ENCODE data around the gene CCDC7. TPM values are rescaled to one million over a fixed set of nuclear protein-coding genes. Genes with fewer than 3 reads are reported as not detected.
"Not testable (repeated sequence)": the region's sequence is repeated elsewhere in the genome, so short reads cannot be mapped to it uniquely, and the experiment has no call there.

CCDC7 gene
- total and polyA plus RNA-seq, 7 experiments from 2014 or later: 7.7 to 98.7 (median 62.9) TPM

DNA sequence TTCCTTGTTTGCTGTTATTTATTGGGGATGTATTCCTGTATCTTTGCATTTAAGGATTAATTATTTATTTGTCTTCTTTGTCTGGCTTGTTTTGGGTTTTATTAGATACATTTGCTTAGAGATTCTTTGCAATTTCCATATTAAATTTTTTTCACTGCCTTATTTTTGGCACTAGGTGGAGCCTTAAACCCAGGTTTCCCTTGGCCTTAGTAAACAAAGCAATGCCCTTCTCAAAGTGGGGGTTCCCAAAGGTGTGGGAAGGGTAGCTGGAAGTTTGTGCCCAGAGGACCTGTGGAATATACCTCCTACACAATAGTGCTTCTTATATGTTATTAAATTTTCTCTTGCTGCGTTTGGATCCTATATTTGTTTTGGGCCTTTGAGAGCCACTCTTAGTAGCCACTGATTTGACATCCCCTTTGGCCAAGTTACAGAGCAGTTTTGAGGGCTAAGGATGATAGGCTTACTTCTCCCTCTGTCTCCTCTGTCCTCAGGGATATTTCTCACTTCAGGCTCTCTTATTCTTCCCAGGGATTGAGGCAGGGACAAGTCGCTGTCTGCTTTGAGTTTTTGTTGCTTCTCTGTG, 349.8 kb downstream of the CCDC7 start:
- Histone ChIP-seq H3K36me3 (ENCODE audit: control insufficient read depth in 2 of 3, insufficient read depth in 3 of 3, low read length in 3 of 3) (no peaks in the 10 kb centered on the region), H3K9me3 (ENCODE audit: control insufficient read depth in 2 of 3, low read length in 3 of 3) (no peaks in the 10 kb centered on the region), H3K4me1 (ENCODE audit: control insufficient read depth in 2 of 2, insufficient read depth in 2 of 2, low read length in 2 of 2) (peaks cover 0 to 4% of the 10 kb centered on the region in 2 donors), H3K27ac (ENCODE audit: low read depth, low read length) (no peak overlapping the region), H3K27me3 (ENCODE audit: control insufficient read depth in 2 of 2, insufficient read depth in 2 of 2, low read length in 2 of 2) (no peaks in the 10 kb centered on the region), H3K4me3 (ENCODE audit: low read length) (no peak overlapping the region)
- peaks cover 0 to 3% (median 0%) of the 10 kb centered on the region in 11 donors for H3K9me3 Mint-ChIP-seq
- DNase-seq (peak in 5 of 9 donors; percentile 12 to 37 (median 22)), ATAC-seq (peak; percentile 54)
- POLR2A ChIA-PET: no interaction called here
- peaks cover 0 to 3% (median 0%) of the 10 kb centered on the region in 5 donors for H3K27me3 Mint-ChIP-seq
- H3K4me1 Mint-ChIP-seq: no peaks in the 10 kb centered on the region
- no peak overlapping the region for H3K27ac Mint-ChIP-seq
- H3K36me3 Mint-ChIP-seq: no peaks in the 10 kb centered on the region
- CTCF ChIA-PET: interaction anchor here (0.6 to 1.0 kb wide), 4 partner anchors 156 to 362 kb away, joined by 3 to 6 read pairs (median 3); no protein-coding TSS in a partner anchor
- intact Hi-C loops (cut with micrococcal nuclease): loop anchor here (1.0 to 2.0 kb wide), 6 partner anchors 213 to 605 kb away; no protein-coding TSS in a partner anchor
- no peak overlapping the region for H3K4me3 Mint-ChIP-seq

GRCh38 chr10:32797393-32797792, 351.5 kb downstream of the CCDC7 start:
- H3K27me3 Mint-ChIP-seq; H3K9me3 ChIP-seq (ENCODE audit: control insufficient read depth in 2 of 3, low read length in 3 of 3); H3K4me1 Mint-ChIP-seq; H3K27me3 ChIP-seq (ENCODE audit: control insufficient read depth in 2 of 2, insufficient read depth in 2 of 2, low read length in 2 of 2); H3K4me3 Mint-ChIP-seq; ATAC-seq; H3K27ac ChIP-seq (ENCODE audit: low read depth, low read length); DNase-seq; H3K36me3 Mint-ChIP-seq; H3K27ac Mint-ChIP-seq; POLR2A ChIA-PET; H3K36me3 ChIP-seq (ENCODE audit: control insufficient read depth in 2 of 3, insufficient read depth in 3 of 3, low read length in 3 of 3); H3K4me1 ChIP-seq (ENCODE audit: control insufficient read depth in 2 of 2, insufficient read depth in 2 of 2, low read length in 2 of 2); H3K4me3 ChIP-seq (ENCODE audit: low read length): not testable (repeated sequence)
- CTCF ChIA-PET: interaction anchor here (0.7 kb wide), 1 partner anchor 444 kb away, joined by 3 read pairs; no protein-coding TSS in a partner anchor
- H3K9me3 Mint-ChIP-seq: peaks cover 0 to 11% (median 0%) of the 10 kb centered on the region in 11 donors
- intact Hi-C loops (cut with micrococcal nuclease): loop anchor here in 1 of 2 donors (2.0 kb wide), 1 partner anchor 607 kb away; no protein-coding TSS in a partner anchor

GRCh38 chr10:32846974-32847373, 401.0 kb downstream of the CCDC7 start:
- intact Hi-C loops (cut with micrococcal nuclease): no loop called here
- ChIA-PET POLR2A (no interaction called here), CTCF (no interaction called here)
- H3K27me3 Mint-ChIP-seq: no peaks in the 10 kb centered on the region
- Histone ChIP-seq H3K27me3 (ENCODE audit: control insufficient read depth in 2 of 2, insufficient read depth in 2 of 2, low read length in 2 of 2) (no peaks in the 10 kb centered on the region), H3K4me3 (ENCODE audit: low read length) (no peak overlapping the region), H3K9me3 (ENCODE audit: control insufficient read depth in 2 of 3, low read length in 3 of 3) (no peaks in the 10 kb centered on the region), H3K4me1 (ENCODE audit: control insufficient read depth in 2 of 2, insufficient read depth in 2 of 2, low read length in 2 of 2) (no peaks in the 10 kb centered on the region), H3K27ac (ENCODE audit: low read depth, low read length) (no peak overlapping the region), H3K36me3 (ENCODE audit: control insufficient read depth in 2 of 3, insufficient read depth in 3 of 3, low read length in 3 of 3) (no peaks in the 10 kb centered on the region)
- peaks cover 0 to 2% (median 0%) of the 10 kb centered on the region in 11 donors for H3K9me3 Mint-ChIP-seq
- no peaks in the 10 kb centered on the region for H3K36me3 Mint-ChIP-seq
- H3K4me3 Mint-ChIP-seq: no peak overlapping the region
- H3K27ac Mint-ChIP-seq: no peak overlapping the region
- ATAC-seq: no peak
- H3K4me1 Mint-ChIP-seq: peaks cover 0 to 3% (median 0%) of the 10 kb centered on the region in 7 donors
- no peak for DNase-seq

GRCh38 chr10:32851301-32851700, 405.4 kb downstream of the CCDC7 start:
- peaks cover 0 to 4% (median 0%) of the 10 kb centered on the region in 7 donors for H3K4me1 Mint-ChIP-seq
- no peak for DNase-seq

GRCh38 chr10:32854435-32854834, 408.5 kb downstream of the CCDC7 start:
- no peak overlapping the region for H3K27ac Mint-ChIP-seq

More at GRCh38 chr10:32851301-32851700, 405.4 kb downstream of the CCDC7 start:
- ChIA-PET CTCF (no interaction called here), POLR2A (no interaction called here)
- Histone ChIP-seq H3K4me3 (ENCODE audit: low read length) (no peak overlapping the region), H3K9me3 (ENCODE audit: control insufficient read depth in 2 of 3, low read length in 3 of 3) (no peaks in the 10 kb centered on the region), H3K27ac (ENCODE audit: low read depth, low read length) (no peak overlapping the region), H3K36me3 (ENCODE audit: control insufficient read depth in 2 of 3, insufficient read depth in 3 of 3, low read length in 3 of 3) (no peaks in the 10 kb centered on the region), H3K27me3 (ENCODE audit: control insufficient read depth in 2 of 2, insufficient read depth in 2 of 2, low read length in 2 of 2) (no peaks in the 10 kb centered on the region), H3K4me1 (ENCODE audit: control insufficient read depth in 2 of 2, insufficient read depth in 2 of 2, low read length in 2 of 2) (no peaks in the 10 kb centered on the region)
- intact Hi-C loops (cut with micrococcal nuclease): no loop called here
- no peaks in the 10 kb centered on the region for H3K27me3 Mint-ChIP-seq
- no peak for ATAC-seq
- no peak overlapping the region for H3K27ac Mint-ChIP-seq
- H3K36me3 Mint-ChIP-seq: peaks cover 0 to 13% (median 4%) of the 10 kb centered on the region in 5 donors
- H3K4me3 Mint-ChIP-seq: no peak overlapping the region
- H3K9me3 Mint-ChIP-seq: no peaks in the 10 kb centered on the region

DNA sequence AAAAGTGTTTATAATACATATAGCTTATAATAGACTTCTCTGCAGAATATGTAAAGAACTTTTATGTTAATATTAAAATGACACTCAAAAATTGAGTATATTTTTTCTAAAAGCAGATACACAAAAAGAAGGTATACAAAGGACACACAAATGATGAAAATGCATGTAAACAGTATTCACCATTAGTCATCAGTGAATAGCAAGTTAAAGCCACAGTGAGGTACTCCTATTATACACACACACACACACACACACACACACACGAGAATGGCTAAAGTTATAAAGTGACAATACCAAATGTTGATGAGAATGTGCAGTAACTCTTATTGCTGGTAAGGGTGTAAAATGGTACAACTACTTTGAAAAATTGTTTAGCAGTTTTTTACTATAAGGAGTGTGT, 419.2 kb downstream of the CCDC7 start:
- CTCF ChIA-PET: no interaction called here
- H3K36me3 ChIP-seq (ENCODE audit: control insufficient read depth in 2 of 3, insufficient read depth in 3 of 3, low read length in 3 of 3): no peaks in the 10 kb centered on the region
- ATAC-seq (no peak), DNase-seq (no peak)
- Mint-ChIP-seq H3K36me3 (no peaks in the 10 kb centered on the region), H3K9me3 (peaks cover 0 to 9% (median 1%) of the 10 kb centered on the region in 11 donors), H3K4me3 (no peak overlapping the region), H3K4me1 (no peaks in the 10 kb centered on the region), H3K27ac (no peak overlapping the region), H3K27me3 (no peaks in the 10 kb centered on the region)
- H3K27me3 ChIP-seq (ENCODE audit: control insufficient read depth in 2 of 2, insufficient read depth in 2 of 2, low read length in 2 of 2): no peaks in the 10 kb centered on the region
- no peak overlapping the region for H3K27ac ChIP-seq (ENCODE audit: low read depth, low read length)
- intact Hi-C loops (cut with micrococcal nuclease): no loop called here
- POLR2A ChIA-PET: no interaction called here
- no peak overlapping the region for H3K4me3 ChIP-seq (ENCODE audit: low read length)
- no peaks in the 10 kb centered on the region for H3K9me3 ChIP-seq (ENCODE audit: control insufficient read depth in 2 of 3, low read length in 3 of 3)
- no peaks in the 10 kb centered on the region for H3K4me1 ChIP-seq (ENCODE audit: control insufficient read depth in 2 of 2, insufficient read depth in 2 of 2, low read length in 2 of 2)

More at GRCh38 chr10:32854435-32854834, 408.5 kb downstream of the CCDC7 start:
- Histone ChIP-seq H3K27ac (ENCODE audit: low read depth, low read length) (no peak overlapping the region), H3K4me1 (ENCODE audit: control insufficient read depth in 2 of 2, insufficient read depth in 2 of 2, low read length in 2 of 2) (no peaks in the 10 kb centered on the region), H3K36me3 (ENCODE audit: control insufficient read depth in 2 of 3, insufficient read depth in 3 of 3, low read length in 3 of 3) (no peaks in the 10 kb centered on the region), H3K27me3 (ENCODE audit: control insufficient read depth in 2 of 2, insufficient read depth in 2 of 2, low read length in 2 of 2) (no peaks in the 10 kb centered on the region), H3K4me3 (ENCODE audit: low read length) (no peak overlapping the region), H3K9me3 (ENCODE audit: control insufficient read depth in 2 of 3, low read length in 3 of 3) (no peaks in the 10 kb centered on the region)
- DNase-seq: no peak
- H3K4me1 Mint-ChIP-seq: peaks cover 0 to 5% (median 0%) of the 10 kb centered on the region in 7 donors
- H3K27me3 Mint-ChIP-seq: no peaks in the 10 kb centered on the region
- no peak overlapping the region for H3K4me3 Mint-ChIP-seq
- ATAC-seq: no peak
- ChIA-PET CTCF (no interaction called here), POLR2A (no interaction called here)
- H3K36me3 Mint-ChIP-seq: peaks cover 0 to 27% (median 12%) of the 10 kb centered on the region in 5 donors
- H3K9me3 Mint-ChIP-seq: peaks cover 0 to 5% (median 0%) of the 10 kb centered on the region in 11 donors
- intact Hi-C loops (cut with micrococcal nuclease): no loop called here

GRCh38 chr10:32877915-32878314, 432.0 kb downstream of the CCDC7 start:
- no peak for ATAC-seq
- no peak overlapping the region for H3K27ac Mint-ChIP-seq
- CTCF ChIA-PET: no interaction called here

More at GRCh38 chr10:32877915-32878314, 432.0 kb downstream of the CCDC7 start:
- Histone ChIP-seq H3K9me3 (ENCODE audit: control insufficient read depth in 2 of 3, low read length in 3 of 3) (no peaks in the 10 kb centered on the region), H3K27ac (ENCODE audit: low read depth, low read length) (no peak overlapping the region), H3K4me1 (ENCODE audit: control insufficient read depth in 2 of 2, insufficient read depth in 2 of 2, low read length in 2 of 2) (no peaks in the 10 kb centered on the region), H3K27me3 (ENCODE audit: control insufficient read depth in 2 of 2, insufficient read depth in 2 of 2, low read length in 2 of 2) (no peaks in the 10 kb centered on the region), H3K4me3 (ENCODE audit: low read length) (no peak overlapping the region), H3K36me3 (ENCODE audit: control insufficient read depth in 2 of 3, insufficient read depth in 3 of 3, low read length in 3 of 3) (no peaks in the 10 kb centered on the region)
- Mint-ChIP-seq H3K36me3 (peaks cover 0 to 23% (median 6%) of the 10 kb centered on the region in 5 donors), H3K4me3 (no peak overlapping the region), H3K27me3 (no peaks in the 10 kb centered on the region), H3K4me1 (no peaks in the 10 kb centered on the region), H3K9me3 (peaks cover 0 to 8% (median 2%) of the 10 kb centered on the region in 11 donors)
- POLR2A ChIA-PET: no interaction called here
- DNase-seq: no peak
- intact Hi-C loops (cut with micrococcal nuclease): no loop called here
